ENCODE measurements around the gene TRANK1. TPM values are rescaled to one million over a fixed set of nuclear protein-coding genes. Genes with fewer than 3 reads are reported as not detected.

TRANK1 gene
- total and polyA plus RNA-seq, 2 of the 4 experiments (the other 2 are of a cell fraction): 7.9 to 12.7 TPM

DNA sequence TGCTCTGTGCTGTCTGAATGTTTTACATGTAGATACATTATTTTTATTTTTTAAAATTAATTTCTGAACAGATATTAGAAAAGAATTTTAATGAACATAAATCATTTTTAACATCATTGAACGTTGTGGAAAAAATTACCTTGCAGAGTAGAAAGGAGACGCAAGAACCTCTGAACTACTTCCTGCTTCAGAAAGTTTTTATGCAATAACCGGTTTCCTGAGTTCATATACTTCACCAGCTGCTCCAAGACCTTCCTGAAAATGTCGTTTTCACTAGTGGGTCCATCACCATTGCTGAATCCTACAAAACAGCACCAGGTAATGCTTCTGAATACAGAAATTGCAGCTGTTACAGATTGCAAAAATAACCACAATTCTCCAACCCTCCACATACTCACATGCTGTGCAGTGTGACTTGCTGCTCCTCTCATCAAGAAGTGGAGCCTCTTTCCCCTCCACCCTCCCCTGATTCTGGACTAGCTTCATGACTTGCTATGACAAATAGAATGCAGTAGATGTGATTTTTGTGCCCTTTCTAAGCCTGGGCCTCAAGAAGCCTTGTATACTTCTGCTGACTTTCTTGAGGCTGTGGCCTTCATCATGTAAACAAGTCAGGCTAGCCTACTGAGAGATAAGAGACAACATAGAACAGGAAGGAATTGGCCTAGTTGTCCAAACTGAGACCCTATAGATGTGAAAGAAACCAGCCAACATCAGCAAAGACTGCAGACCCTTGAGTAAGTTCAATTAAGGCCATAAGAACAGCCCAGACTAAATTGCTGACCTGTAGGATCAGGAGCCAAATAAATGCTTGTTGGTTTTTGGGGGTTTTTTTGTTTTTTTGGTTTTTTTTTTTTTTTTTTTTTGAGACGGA, 80.4 kb downstream of the TRANK1 start:
- no peak overlapping the region for H3K4ac ChIP-seq (ENCODE audit: low read depth, low read length)
- H4K8ac ChIP-seq (ENCODE audit: low read depth in 2 of 2, low read length in 2 of 2): no peak overlapping the region
- no peaks in the 10 kb centered on the region for H3K4me1 ChIP-seq (ENCODE audit: control insufficient read depth, insufficient read depth, low read length)
- no peak overlapping the region for H3K4me2 ChIP-seq (ENCODE audit: low read depth, low read length)
- no peak overlapping the region for H4K91ac ChIP-seq (ENCODE audit: insufficient read depth, low read depth, low read length)
- no peak overlapping the region for H2BK120ac ChIP-seq (ENCODE audit: low read depth, low read length)
- intact Hi-C loops (cut with micrococcal nuclease): loop anchor here (5.0 kb wide), 2 partner anchors 477 to 897 kb away; no protein-coding TSS in a partner anchor
- DNase-seq (no peak), ATAC-seq (ENCODE audit: low read depth) (no peak)
- no peak overlapping the region for H3K56ac ChIP-seq (ENCODE audit: extremely low read depth, insufficient read depth, low read length)
- WGBS, 2 experiments (ENCODE audit: extremely low coverage in 2 of 2, insufficient read length in 1 of 2): 83% methylated on average over 1 of the region's 5 CpGs; no CpG with 5 or more reads in 1 of the 2 experiments
- H3K27ac ChIP-seq (ENCODE audit: insufficient read depth, low read length): no peak overlapping the region
- H2AK5ac ChIP-seq (ENCODE audit: low read depth, low read length): no peak overlapping the region
- no peak for TF ChIP-seq CEBPB (IDR thresholded peaks at IDR 0.05; ENCODE audit: low read depth, low read length)
- TF ChIP-seq MAFK (IDR thresholded peaks at IDR 0.05; ENCODE audit: low read depth, low read length): no peak
- no peak for TF ChIP-seq RCOR1 (IDR thresholded peaks at IDR 0.05; ENCODE audit: insufficient replicate concordance, low read length)
- no peak for TF ChIP-seq BHLHE40 (IDR thresholded peaks at IDR 0.05; ENCODE audit: low read depth, low read length)
- H2BK15ac ChIP-seq (ENCODE audit: low read depth, low read length): no peak overlapping the region
- in situ Hi-C loops (cut with MboI; ENCODE audit: low sequenced_read_pairs): loop anchor here (5.0 kb wide), 1 partner anchor 137 kb away; no protein-coding TSS in a partner anchor
- dilution Hi-C loops (cut with HindIII; ENCODE audit: low sequenced_read_pairs, unreplicated experiment): no loop called here
- H2AFZ ChIP-seq (replicated peaks; ENCODE audit: low read length, poor library complexity): no peak overlapping the region
- no peaks in the 10 kb centered on the region for H4K20me1 ChIP-seq (ENCODE audit: insufficient read depth, low read length)
- H2BK20ac ChIP-seq (ENCODE audit: low read depth, low read length): no peak overlapping the region
- no peak overlapping the region for H3K4me3 ChIP-seq (ENCODE audit: insufficient read depth, low read depth, low read length)
- BruUV-seq (replicated peaks): no TSS peak
- POLR2A ChIA-PET (ENCODE audit: unreplicated experiment): no interaction called here
- H3K9me1 ChIP-seq (ENCODE audit: insufficient read depth, low read length): no peaks in the 10 kb centered on the region
- H3K36me3 ChIP-seq (ENCODE audit: control insufficient read depth, insufficient read depth, low read length): peaks cover 6% of the 10 kb centered on the region
- no peak overlapping the region for H4K5ac ChIP-seq (ENCODE audit: low read depth, low read length)
- no peaks in the 10 kb centered on the region for H3K9me3 ChIP-seq (ENCODE audit: control insufficient read depth, insufficient read depth, low read length)
- H3K79me1 ChIP-seq (ENCODE audit: low read depth in 1 of 2, low read length in 2 of 2): no peaks in the 10 kb centered on the region
- no peaks in the 10 kb centered on the region for H3K27me3 ChIP-seq (ENCODE audit: control insufficient read depth, insufficient read depth, low read length)
- H3K18ac ChIP-seq (ENCODE audit: low read depth, low read length): no peak overlapping the region
- H3K14ac ChIP-seq (replicated peaks; ENCODE audit: low read depth, low read length): no peak overlapping the region
- no peak overlapping the region; the same call in 1 of the 2 replicates for H3K23ac ChIP-seq (ENCODE audit: low read depth, low read length)
- no peak overlapping the region for H2AK9ac ChIP-seq (replicated peaks; ENCODE audit: low read depth, low read length, poor library complexity)
- no peak overlapping the region for H3K9ac ChIP-seq (ENCODE audit: low read depth, low read length)
- CTCF ChIA-PET: no interaction called here
- no peak overlapping the region for H2BK5ac ChIP-seq (ENCODE audit: low read depth, low read length, poor library complexity, severe bottlenecking)

Measured in IMR-90 (cell line).